Ectodermal cell (in vitro differentiated cells): Measurements from ENCODE around the gene SCRN2. TPM values are rescaled to one million over a fixed set of nuclear protein-coding genes. Genes with fewer than 3 reads are reported as not detected.
A peak's percentile ranks its signal among the peaks of the same experiment; 100 is the strongest.

ENCODE experiments used
- H3K27ac ChIP-seq: 2 replicates; pipeline ENCODE4 v1.7.0; 2013; ENCODE audit warnings: mild to moderate bottlenecking, low read depth, low read length; ENCODE audit not compliant: insufficient read depth, poor library complexity, severe bottlenecking
- H3K27me3 ChIP-seq: 2 replicates; pipeline ENCODE4 v1.7.0; 2013; ENCODE audit warnings: mild to moderate bottlenecking, low read length; ENCODE audit not compliant: insufficient read depth, control insufficient read depth, poor library complexity, severe bottlenecking
- H3K36me3 ChIP-seq: one replicate; pipeline ENCODE4 v1.7.0; 2013; ENCODE audit warnings: low read length; ENCODE audit not compliant: control insufficient read depth, insufficient read depth
- H3K4me1 ChIP-seq: one replicate; pipeline ENCODE4 v1.7.0; 2013; ENCODE audit warnings: low read length; ENCODE audit not compliant: control insufficient read depth, insufficient read depth
- H3K4me3 ChIP-seq: 2 replicates; pipeline ENCODE4 v1.7.0; 2013; ENCODE audit warnings: low read depth, low read length, control low read depth; ENCODE audit not compliant: insufficient read depth
- H3K9me3 ChIP-seq: 2 replicates; pipeline ENCODE4 v1.7.0; 2013; ENCODE audit warnings: mild to moderate bottlenecking, low read length, moderate library complexity; ENCODE audit not compliant: control insufficient read depth
- WGBS, 2 experiments: methylation state at CpG; one replicate each; pipeline ENCODE4 v1.1.7; 2013; ENCODE audit warnings: missing lambda C conversion rate in 2 of 2; 5-methylcytosine and 5-hydroxymethylcytosine counted together
- polyA plus RNA-seq, 4 experiments: library from polyadenylated mRNA; stranded (reverse); fragments of 50-300 nt; gene quantifications; one replicate each; pipeline ENCODE4 v1.2.3, GENCODE V29; 2013

SCRN2 gene
- 67.0 TPM for polyA plus RNA-seq (2013, experiment 1 of 4)
- polyA plus RNA-seq (2013, experiment 2 of 4), result 58.6 TPM
- polyA plus RNA-seq (2013, experiment 3 of 4), result 53.7 TPM
- polyA plus RNA-seq (2013, experiment 4 of 4), result 60.5 TPM

GRCh38 chr17:47840742-47841487 is at the start of gene SCRN2:
SCRN2 (minus strand) TSS chr17:47841273; CDS start chr17:47840843, 430 bp downstream.
- WGBS, 2 experiments, result 1% methylated on average over 55 of the region's 55 CpGs
- Histone ChIP-seq H3K9me3 (no peaks in the 10 kb centered on the region), H3K27me3 (peaks cover 9% of the 10 kb centered on the region), H3K36me3 (no peaks in the 10 kb centered on the region), H3K4me3 (peak within 1 kb of the TSS; percentile 85), H3K4me1 (peaks cover 12% of the 10 kb centered on the region), H3K27ac (no peak within 1 kb of the TSS)

GRCh38 chr17:47889734-47890529 is 48.9 kb upstream of the SCRN2 start:
- H3K4me1 ChIP-seq, result peaks cover 10% of the 10 kb centered on the region
- 57 to 58% methylated on average over 11 of the region's 11 CpGs for WGBS, 2 experiments
- H3K27me3 ChIP-seq, result no peaks in the 10 kb centered on the region
- no peak overlapping the region for H3K4me3 ChIP-seq
- no peaks in the 10 kb centered on the region for H3K9me3 ChIP-seq
- no peak overlapping the region for H3K27ac ChIP-seq
- no peaks in the 10 kb centered on the region for H3K36me3 ChIP-seq

- Histone ChIP-seq H3K36me3 (no peaks in the 10 kb centered on the region), H3K4me3 (no peak overlapping the region), H3K9me3 (no peaks in the 10 kb centered on the region), H3K27ac (no peak overlapping the region), H3K4me1 (peaks cover 6% of the 10 kb centered on the region), H3K27me3 (no peaks in the 10 kb centered on the region)
- WGBS, 2 experiments, result 75 to 82% methylated on average over 6 of the region's 6 CpGs
Observed at GRCh38 chr17:47888293-47888692, 47.2 kb upstream of the SCRN2 start.

GRCh38 chr17:47884905-47885730 is 44.0 kb upstream of the SCRN2 start:
- 61 to 63% methylated on average over 11 of the region's 11 CpGs for WGBS, 2 experiments

DNA sequence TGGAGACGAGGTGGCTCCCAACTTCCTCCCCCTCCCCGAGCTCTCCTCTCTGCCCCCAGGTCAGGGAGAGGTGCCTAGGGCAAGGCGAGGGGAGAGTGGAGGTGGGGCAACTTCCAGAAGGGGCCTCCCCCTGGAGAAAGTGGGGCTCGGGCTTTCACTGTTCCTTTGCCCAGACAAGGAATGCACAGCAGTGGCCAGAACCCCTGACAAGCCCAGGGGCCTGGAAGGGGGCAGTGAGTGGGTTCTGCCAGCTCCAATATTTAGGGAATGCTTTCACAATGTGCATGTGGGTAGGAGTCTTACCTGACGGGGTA is 43.3 kb upstream of the SCRN2 start:
- H3K4me3 ChIP-seq, result no peak overlapping the region
- H3K27me3 ChIP-seq, result no peaks in the 10 kb centered on the region
- 55 to 66% methylated on average over 4 to 5 of the region's 5 CpGs for WGBS, 2 experiments
- no peak overlapping the region for H3K27ac ChIP-seq
- no peaks in the 10 kb centered on the region for H3K9me3 ChIP-seq
- peaks cover 6% of the 10 kb centered on the region for H3K4me1 ChIP-seq
- H3K36me3 ChIP-seq, result no peaks in the 10 kb centered on the region

More at GRCh38 chr17:47884905-47885730, 44.0 kb upstream of the SCRN2 start:
- no peak overlapping the region for H3K4me3 ChIP-seq
- H3K4me1 ChIP-seq, result peaks cover 6% of the 10 kb centered on the region
- no peaks in the 10 kb centered on the region for H3K27me3 ChIP-seq
- H3K27ac ChIP-seq, result no peak overlapping the region
- H3K9me3 ChIP-seq, result no peaks in the 10 kb centered on the region
- H3K36me3 ChIP-seq, result no peaks in the 10 kb centered on the region

- Histone ChIP-seq H3K27me3 (no peaks in the 10 kb centered on the region), H3K27ac (no peak overlapping the region), H3K9me3 (no peaks in the 10 kb centered on the region), H3K4me1 (peaks cover 7% of the 10 kb centered on the region), H3K36me3 (no peaks in the 10 kb centered on the region), H3K4me3 (no peak overlapping the region)
- WGBS, 2 experiments, result 85 to 88% methylated on average over 9 of the region's 9 CpGs
Observed at GRCh38 chr17:47883589-47884426, 42.7 kb upstream of the SCRN2 start.

- 90 to 95% methylated on average over 8 to 9 of the region's 9 CpGs for WGBS, 2 experiments
- Histone ChIP-seq H3K9me3 (no peaks in the 10 kb centered on the region), H3K4me3 (no peak overlapping the region), H3K27ac (no peak overlapping the region), H3K36me3 (no peaks in the 10 kb centered on the region), H3K4me1 (peaks cover 16% of the 10 kb centered on the region), H3K27me3 (no peaks in the 10 kb centered on the region)
Observed at GRCh38 chr17:47882695-47883588, 41.9 kb upstream of the SCRN2 start.

- Histone ChIP-seq H3K27me3 (no peaks in the 10 kb centered on the region), H3K4me1 (peaks cover 23% of the 10 kb centered on the region), H3K9me3 (no peaks in the 10 kb centered on the region), H3K27ac (no peak overlapping the region), H3K4me3 (no peak overlapping the region), H3K36me3 (no peaks in the 10 kb centered on the region)
- 91 to 94% methylated on average over 7 of the region's 7 CpGs for WGBS, 2 experiments
Observed at GRCh38 chr17:47882247-47882646, 41.2 kb upstream of the SCRN2 start.
